ENCODE measurements around the gene CHD6. TPM values are rescaled to one million over a fixed set of nuclear protein-coding genes. Genes with fewer than 3 reads are reported as not detected.

The CHD6 gene
- total RNA-seq, 1 donor from 2014 or later: 33.0 TPM

- no peak for ATAC-seq
- intact Hi-C loops (cut with DNase I): no loop called here
Observed at GRCh38 chr20:41623625-41624375, 5.6 kb upstream of the CHD6 start.

DNA sequence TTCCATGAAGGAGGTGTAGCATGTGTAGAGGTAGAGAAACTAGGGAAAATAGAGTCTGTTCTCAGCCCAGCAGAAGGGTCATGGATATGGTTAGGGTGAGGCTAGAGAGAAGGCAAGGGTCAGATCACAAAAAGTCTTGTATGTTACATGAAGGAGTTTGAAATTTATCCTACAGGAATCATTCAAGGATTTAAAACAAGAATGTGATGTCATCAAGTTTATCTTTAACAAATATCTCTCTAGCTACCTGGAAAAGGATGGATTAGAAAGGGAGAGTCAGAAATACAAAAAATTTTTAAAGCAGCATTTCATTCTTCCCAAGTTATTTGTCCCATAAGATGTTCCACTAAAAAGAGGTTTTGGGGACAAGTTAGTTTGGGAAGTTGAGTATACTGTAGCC is 4.4 kb upstream of the CHD6 start:
- DNase-seq (ENCODE audit: missing footprints) (no peak), ATAC-seq (no peak)
- intact Hi-C loops (cut with DNase I): no loop called here

More at GRCh38 chr20:41623625-41624375, 5.6 kb upstream of the CHD6 start:
- DNase-seq (ENCODE audit: missing footprints): no peak

DNA sequence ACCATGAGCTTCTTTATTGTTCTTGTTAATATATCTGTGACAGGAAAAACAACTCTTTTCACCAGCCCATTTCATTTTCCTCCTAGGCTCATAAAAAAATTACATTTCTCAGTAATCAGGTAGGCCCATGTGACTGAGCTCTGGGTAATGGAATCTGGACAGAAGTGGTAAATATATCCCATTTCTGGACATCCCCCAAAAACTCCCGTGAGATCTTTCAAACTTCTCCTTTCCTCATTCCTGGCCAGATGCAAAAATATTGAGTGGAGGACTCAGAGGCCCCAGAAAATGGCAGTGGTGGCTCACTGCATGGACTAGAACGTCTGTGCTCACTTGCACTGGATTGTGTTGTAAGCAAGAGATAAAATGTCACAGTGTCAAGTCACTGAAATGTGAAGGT is 3.8 kb upstream of the CHD6 start:
- intact Hi-C loops (cut with DNase I): no loop called here
- ATAC-seq (no peak), DNase-seq (ENCODE audit: missing footprints) (no peak)

DNA sequence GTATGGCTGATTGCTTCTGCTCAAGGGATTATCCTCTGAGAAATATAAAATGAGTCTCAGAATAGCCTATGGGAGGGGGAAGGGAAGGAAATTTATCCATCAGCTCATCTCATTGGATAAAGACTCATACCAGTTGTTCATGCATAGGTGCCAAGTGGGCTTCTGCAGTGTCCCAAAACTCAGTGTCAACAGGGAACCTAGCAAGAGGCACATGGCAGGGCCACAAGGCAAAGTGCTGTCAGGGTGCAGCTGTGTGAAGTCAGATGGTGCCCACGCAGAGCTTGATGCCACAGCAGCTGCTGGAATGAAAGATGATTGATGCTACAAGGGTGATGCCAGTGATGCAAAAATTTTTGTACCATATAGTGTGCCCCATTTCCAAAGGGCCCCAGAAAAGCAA is 3.2 kb upstream of the CHD6 start:
- DNase-seq (ENCODE audit: missing footprints): no peak
- no peak for ATAC-seq
- intact Hi-C loops (cut with DNase I): no loop called here

- intact Hi-C loops (cut with DNase I): loop anchor here (2.0 to 5.0 kb wide), 4 partner anchors 73 to 277 kb away; partner anchors contain the start of gene LPIN3
- ATAC-seq: no peak
- no peak for DNase-seq (ENCODE audit: missing footprints)
Observed at GRCh38 chr20:41619360-41620100, 1.4 kb upstream of the CHD6 start.

DNA sequence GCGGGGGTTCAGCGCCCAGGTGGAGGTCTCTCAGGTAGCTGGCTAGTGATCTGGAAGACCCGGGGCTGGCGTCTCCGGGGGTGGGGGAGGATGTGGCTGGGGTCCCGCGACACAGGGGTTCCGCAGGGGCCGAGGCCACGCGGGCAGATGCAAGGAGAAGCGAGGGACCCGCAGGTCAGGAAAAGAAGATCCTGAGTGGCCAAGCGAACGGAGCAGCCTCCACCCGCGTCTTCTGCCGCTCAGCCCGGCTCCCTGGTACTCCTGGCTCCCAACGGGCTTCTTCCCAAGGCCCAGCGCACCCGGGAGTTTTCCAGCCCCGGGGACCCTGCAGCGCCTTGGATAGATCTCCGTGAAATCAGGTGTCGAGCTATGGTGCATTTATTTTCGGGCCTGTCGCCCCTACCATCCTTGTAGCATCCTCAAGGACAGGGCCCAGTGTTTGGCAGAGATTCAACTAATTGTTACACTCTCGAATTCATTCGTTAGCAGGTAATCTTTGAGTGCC is 682 bp upstream of the CHD6 start:
- DNase-seq (ENCODE audit: missing footprints) (no peak), ATAC-seq (no peak)
- intact Hi-C loops (cut with DNase I): loop anchor here (2.0 to 5.0 kb wide), 4 partner anchors 74 to 277 kb away; partner anchors contain the start of gene LPIN3

- DNase-seq (ENCODE audit: missing footprints) (peak; percentile 77), ATAC-seq (no peak)
- intact Hi-C loops (cut with DNase I): loop anchor here (5.0 kb wide), 3 partner anchors 110 to 275 kb away; partner anchors contain the start of gene LPIN3
Observed at GRCh38 chr20:41617059-41617901, 897 bp downstream of the CHD6 start.

- no peak for DNase-seq (ENCODE audit: missing footprints)
- no peak for ATAC-seq
- intact Hi-C loops (cut with DNase I): loop anchor here (5.0 kb wide), 3 partner anchors 109 to 274 kb away; partner anchors contain the start of gene LPIN3
Observed at GRCh38 chr20:41616228-41616627, 1.9 kb downstream of the CHD6 start.

GRCh38 chr20:41615676-41616075 is 2.5 kb downstream of the CHD6 start:
- intact Hi-C loops (cut with DNase I): loop anchor here (5.0 kb wide), 3 partner anchors 108 to 273 kb away; partner anchors contain the start of gene LPIN3
- DNase-seq (ENCODE audit: missing footprints): no peak
- no peak for ATAC-seq

- ATAC-seq (no peak), DNase-seq (ENCODE audit: missing footprints) (no peak)
- intact Hi-C loops (cut with DNase I): loop anchor here (5.0 kb wide), 3 partner anchors 108 to 273 kb away; partner anchors contain the start of gene LPIN3
Observed at GRCh38 chr20:41615110-41615509, 3.1 kb downstream of the CHD6 start.

DNA sequence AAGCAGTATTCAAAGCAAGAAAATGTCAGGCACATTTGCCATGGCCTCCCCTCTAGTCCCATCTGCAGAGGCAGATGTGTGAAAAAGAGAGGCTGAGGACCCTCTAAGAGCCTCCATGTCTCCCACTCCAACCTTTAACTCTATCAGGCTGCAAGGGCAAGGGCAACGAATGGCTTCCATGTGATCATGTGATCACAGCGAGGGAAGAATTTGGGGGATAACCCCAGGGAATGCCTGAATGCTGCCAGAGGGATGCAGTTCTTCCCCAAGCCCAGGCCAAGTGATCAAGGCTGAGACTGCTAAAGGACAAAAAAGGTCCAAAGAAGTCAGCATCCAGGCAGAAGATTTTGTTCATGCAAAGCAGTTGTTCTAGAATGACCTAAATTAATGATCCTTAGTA is 4.9 kb downstream of the CHD6 start:
- ATAC-seq: no peak
- DNase-seq (ENCODE audit: missing footprints): no peak
- intact Hi-C loops (cut with DNase I): no loop called here

GRCh38 chr20:41609474-41609873 is 8.7 kb downstream of the CHD6 start:
- no peak for DNase-seq (ENCODE audit: missing footprints)
- intact Hi-C loops (cut with DNase I): no loop called here
- no peak for ATAC-seq

DNA sequence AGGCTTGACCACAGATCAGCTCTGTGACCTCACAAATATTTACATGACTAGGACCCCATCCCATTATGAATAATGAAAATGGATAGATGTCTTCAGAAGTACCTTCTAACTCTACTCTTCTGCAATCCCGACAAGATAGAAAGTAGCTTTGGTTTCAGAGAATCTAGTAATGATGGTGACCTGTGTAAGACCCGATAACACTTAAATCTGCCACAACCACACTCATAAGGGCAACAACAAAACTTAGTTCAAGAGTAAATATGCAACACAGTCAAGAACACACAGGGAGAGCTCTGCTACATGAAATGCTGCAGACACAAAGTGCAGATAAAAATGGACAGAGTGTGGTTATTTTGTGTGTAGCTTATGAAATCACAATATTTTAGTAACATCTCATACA is 9.6 kb downstream of the CHD6 start:
- intact Hi-C loops (cut with DNase I): no loop called here
- ATAC-seq (no peak), DNase-seq (ENCODE audit: missing footprints) (no peak)

- ATAC-seq (no peak), DNase-seq (ENCODE audit: missing footprints) (no peak)
- intact Hi-C loops (cut with DNase I): no loop called here
Observed at GRCh38 chr20:41607791-41608190, 10.4 kb downstream of the CHD6 start.

GRCh38 chr20:41604002-41604401 is 14.2 kb downstream of the CHD6 start:
- ATAC-seq (no peak), DNase-seq (ENCODE audit: missing footprints) (no peak)
- intact Hi-C loops (cut with DNase I): loop anchor here (5.0 kb wide), 1 partner anchor 77 kb away; no protein-coding TSS in a partner anchor

DNA sequence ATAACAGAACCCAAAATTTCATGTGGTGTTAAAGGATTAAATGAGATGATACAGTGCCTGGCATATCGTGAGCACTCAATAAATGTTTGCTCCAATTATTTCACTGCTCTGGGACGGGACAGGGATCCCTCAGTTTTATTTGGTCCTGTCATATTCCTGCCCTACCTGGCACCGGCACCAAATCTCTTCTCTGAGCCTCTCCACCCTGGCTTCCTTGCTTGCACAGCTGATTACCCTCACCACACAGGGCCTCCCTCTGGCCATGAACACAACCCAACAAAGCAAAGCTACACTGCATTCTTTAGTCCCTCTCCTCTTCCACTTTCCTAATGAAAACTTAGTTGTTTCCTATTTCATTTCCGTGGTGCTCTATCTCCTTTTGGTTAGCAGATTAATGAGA is 16.4 kb downstream of the CHD6 start:
- no peak for DNase-seq (ENCODE audit: missing footprints)
- intact Hi-C loops (cut with DNase I): loop anchor here (5.0 kb wide), 1 partner anchor 74 kb away; no protein-coding TSS in a partner anchor
- ATAC-seq: peak; percentile 44

- no peak for DNase-seq (ENCODE audit: missing footprints)
- peak; percentile 73 for ATAC-seq
- intact Hi-C loops (cut with DNase I): loop anchor here (5.0 kb wide), 1 partner anchor 74 kb away; no protein-coding TSS in a partner anchor
Observed at GRCh38 chr20:41600926-41601631, 17.1 kb downstream of the CHD6 start.

- ATAC-seq: no peak
- DNase-seq (ENCODE audit: missing footprints): no peak
- intact Hi-C loops (cut with DNase I): loop anchor here (5.0 kb wide), 1 partner anchor 72 kb away; no protein-coding TSS in a partner anchor
Observed at GRCh38 chr20:41599699-41600104, 18.5 kb downstream of the CHD6 start.
